ENCODE results near the gene SLC2A8. TPM values are rescaled to one million over a fixed set of nuclear protein-coding genes. Genes with fewer than 3 reads are reported as not detected.

The SLC2A8 gene
- total and polyA plus RNA-seq, 5 donors from 2014 or later = 5.5 to 15.6 (median 10.0) TPM

GRCh38 chr9:127445851-127446712 lies 49.1 kb downstream of the SLC2A8 start:
- Histone ChIP-seq H3K27ac (ENCODE audit: insufficient read depth, low read length, poor library complexity, severe bottlenecking) (no peak overlapping the region), H3K4me3 (ENCODE audit: low read depth, low read length) (no peak overlapping the region), H3K27me3 (ENCODE audit: control insufficient read depth, insufficient read depth, low read length) (no peaks in the 10 kb centered on the region), H3K9me3 (ENCODE audit: control insufficient read depth in 2 of 2, low read length in 2 of 2) (no peaks in the 10 kb centered on the region), H3K36me3 (ENCODE audit: control insufficient read depth, insufficient read depth, low read length) (peaks cover 71% of the 10 kb centered on the region), H3K4me1 (ENCODE audit: control insufficient read depth, insufficient read depth, low read length, poor library complexity, severe bottlenecking) (peaks cover 22% of the 10 kb centered on the region)
- DNase-seq (no peak), ATAC-seq (ENCODE audit: low read depth in 2 of 2) (no peak)
- Mint-ChIP-seq H3K27ac (peak overlapping the region in 1 of 3 donors; percentile 32), H3K4me3 (peak overlapping the region in 1 of 4 donors; percentile 29), H3K4me1 (peaks cover 7 to 39% (median 28%) of the 10 kb centered on the region in 4 donors), H3K9me3 (peaks cover 0 to 1% (median 0%) of the 10 kb centered on the region in 7 donors), H3K27me3 (peaks cover 2% of the 10 kb centered on the region), H3K36me3 (peaks cover 47% of the 10 kb centered on the region)

- H3K36me3 Mint-ChIP-seq = peaks cover 44% of the 10 kb centered on the region
- H3K27ac ChIP-seq (ENCODE audit: insufficient read depth, low read length, poor library complexity, severe bottlenecking) = no peak overlapping the region
- peaks cover 0 to 1% (median 0%) of the 10 kb centered on the region in 7 donors for H3K9me3 Mint-ChIP-seq
- peaks cover 25% of the 10 kb centered on the region for H3K4me1 ChIP-seq (ENCODE audit: control insufficient read depth, insufficient read depth, low read length, poor library complexity, severe bottlenecking)
- no peaks in the 10 kb centered on the region for H3K9me3 ChIP-seq (ENCODE audit: control insufficient read depth in 2 of 2, low read length in 2 of 2)
- peak overlapping the region in 2 of 4 donors; percentile 38 to 100 for H3K4me3 Mint-ChIP-seq
- peaks cover 6% of the 10 kb centered on the region for H3K27me3 Mint-ChIP-seq
- ATAC-seq (ENCODE audit: low read depth in 2 of 2) = no peak
- no peak for DNase-seq
- peaks cover 7 to 46% (median 30%) of the 10 kb centered on the region in 4 donors for H3K4me1 Mint-ChIP-seq
- H3K27ac Mint-ChIP-seq = peak overlapping the region in 1 of 3 donors; percentile 96
- no peak overlapping the region for H3K4me3 ChIP-seq (ENCODE audit: low read depth, low read length)
- H3K36me3 ChIP-seq (ENCODE audit: control insufficient read depth, insufficient read depth, low read length) = peaks cover 68% of the 10 kb centered on the region
- no peaks in the 10 kb centered on the region for H3K27me3 ChIP-seq (ENCODE audit: control insufficient read depth, insufficient read depth, low read length)
Observed at GRCh38 chr9:127446713-127447415, 49.9 kb downstream of the SLC2A8 start.

GRCh38 chr9:127447416-127448111 lies 50.6 kb downstream of the SLC2A8 start:
- H3K4me1 Mint-ChIP-seq = peaks cover 7 to 47% (median 33%) of the 10 kb centered on the region in 4 donors
- Histone ChIP-seq H3K27ac (ENCODE audit: insufficient read depth, low read length, poor library complexity, severe bottlenecking) (peak overlapping the region; percentile 17), H3K4me1 (ENCODE audit: control insufficient read depth, insufficient read depth, low read length, poor library complexity, severe bottlenecking) (peaks cover 32% of the 10 kb centered on the region), H3K36me3 (ENCODE audit: control insufficient read depth, insufficient read depth, low read length) (peaks cover 68% of the 10 kb centered on the region), H3K4me3 (ENCODE audit: low read depth, low read length) (no peak overlapping the region), H3K9me3 (ENCODE audit: control insufficient read depth in 2 of 2, low read length in 2 of 2) (no peaks in the 10 kb centered on the region), H3K27me3 (ENCODE audit: control insufficient read depth, insufficient read depth, low read length) (no peaks in the 10 kb centered on the region)
- H3K27me3 Mint-ChIP-seq = peaks cover 6% of the 10 kb centered on the region
- peak overlapping the region in 2 of 3 donors; percentile 85 to 96 for H3K27ac Mint-ChIP-seq
- H3K36me3 Mint-ChIP-seq = peaks cover 44% of the 10 kb centered on the region
- ATAC-seq (ENCODE audit: low read depth in 2 of 2) = no peak
- peak overlapping the region in 2 of 4 donors; percentile 16 to 100 for H3K4me3 Mint-ChIP-seq
- H3K9me3 Mint-ChIP-seq = no peaks in the 10 kb centered on the region
- DNase-seq = no peak

- Mint-ChIP-seq H3K36me3 (peaks cover 44% of the 10 kb centered on the region), H3K4me1 (peaks cover 7 to 47% (median 35%) of the 10 kb centered on the region in 4 donors), H3K27ac (peak overlapping the region in 1 of 3 donors; percentile 96), H3K4me3 (peak overlapping the region; percentile 44 to 100 (median 71)), H3K27me3 (peaks cover 6% of the 10 kb centered on the region), H3K9me3 (no peaks in the 10 kb centered on the region)
- DNase-seq (no peak), ATAC-seq (ENCODE audit: low read depth in 2 of 2) (no peak)
- no peak overlapping the region for H3K4me3 ChIP-seq (ENCODE audit: low read depth, low read length)
- H3K4me1 ChIP-seq (ENCODE audit: control insufficient read depth, insufficient read depth, low read length, poor library complexity, severe bottlenecking) = peaks cover 33% of the 10 kb centered on the region
- no peaks in the 10 kb centered on the region for H3K9me3 ChIP-seq (ENCODE audit: control insufficient read depth in 2 of 2, low read length in 2 of 2)
- H3K27me3 ChIP-seq (ENCODE audit: control insufficient read depth, insufficient read depth, low read length) = no peaks in the 10 kb centered on the region
- H3K27ac ChIP-seq (ENCODE audit: insufficient read depth, low read length, poor library complexity, severe bottlenecking) = no peak overlapping the region
- H3K36me3 ChIP-seq (ENCODE audit: control insufficient read depth, insufficient read depth, low read length) = peaks cover 63% of the 10 kb centered on the region
Observed at GRCh38 chr9:127448112-127448805, 51.3 kb downstream of the SLC2A8 start.

GRCh38 chr9:127449332-127449966 lies 52.5 kb downstream of the SLC2A8 start:
- Histone ChIP-seq H3K36me3 (ENCODE audit: control insufficient read depth, insufficient read depth, low read length) (peaks cover 53% of the 10 kb centered on the region), H3K27ac (ENCODE audit: insufficient read depth, low read length, poor library complexity, severe bottlenecking) (peak overlapping the region; percentile 88), H3K4me3 (ENCODE audit: low read depth, low read length) (peak overlapping the region; percentile 83), H3K4me1 (ENCODE audit: control insufficient read depth, insufficient read depth, low read length, poor library complexity, severe bottlenecking) (peaks cover 33% of the 10 kb centered on the region), H3K27me3 (ENCODE audit: control insufficient read depth, insufficient read depth, low read length) (no peaks in the 10 kb centered on the region), H3K9me3 (ENCODE audit: control insufficient read depth in 2 of 2, low read length in 2 of 2) (no peaks in the 10 kb centered on the region)
- H3K4me1 Mint-ChIP-seq = peaks cover 7 to 51% (median 36%) of the 10 kb centered on the region in 4 donors
- DNase-seq = no peak
- no peaks in the 10 kb centered on the region for H3K9me3 Mint-ChIP-seq
- peaks cover 38% of the 10 kb centered on the region for H3K36me3 Mint-ChIP-seq
- H3K4me3 Mint-ChIP-seq = peak overlapping the region; percentile 96 to 100 (median 98)
- peak overlapping the region; percentile 14 to 97 (median 96) for H3K27ac Mint-ChIP-seq
- ATAC-seq (ENCODE audit: low read depth in 2 of 2) = no peak
- H3K27me3 Mint-ChIP-seq = peaks cover 6% of the 10 kb centered on the region

- Mint-ChIP-seq H3K36me3 (peaks cover 35% of the 10 kb centered on the region), H3K4me1 (peaks cover 7 to 52% (median 38%) of the 10 kb centered on the region in 4 donors), H3K4me3 (peak overlapping the region; percentile 96 to 100 (median 98)), H3K27me3 (peaks cover 6% of the 10 kb centered on the region), H3K9me3 (no peaks in the 10 kb centered on the region), H3K27ac (peak overlapping the region; percentile 96 to 97 (median 96))
- Histone ChIP-seq H3K9me3 (ENCODE audit: control insufficient read depth in 2 of 2, low read length in 2 of 2) (no peaks in the 10 kb centered on the region), H3K27ac (ENCODE audit: insufficient read depth, low read length, poor library complexity, severe bottlenecking) (peak overlapping the region; percentile 88), H3K27me3 (ENCODE audit: control insufficient read depth, insufficient read depth, low read length) (no peaks in the 10 kb centered on the region), H3K4me1 (ENCODE audit: control insufficient read depth, insufficient read depth, low read length, poor library complexity, severe bottlenecking) (peaks cover 33% of the 10 kb centered on the region), H3K36me3 (ENCODE audit: control insufficient read depth, insufficient read depth, low read length) (peaks cover 45% of the 10 kb centered on the region), H3K4me3 (ENCODE audit: low read depth, low read length) (peak overlapping the region; percentile 83)
- peak; percentile 0 to 3 for ATAC-seq (ENCODE audit: low read depth in 2 of 2)
- DNase-seq = peak in 1 of 3 donors; percentile 11
Observed at GRCh38 chr9:127450243-127450760, 53.3 kb downstream of the SLC2A8 start.
